ENCODE data around the gene HBG1.

The HBG1 gene

GRCh38 chr11:5241458-5241857, 8.2 kb downstream of the HBG1 start:
- no peak for TF ChIP-seq ZFP30 (CRISPR knock-in tag; IDR thresholded peaks at IDR 0.05)
- no peak for TF ChIP-seq GLIS3 (CRISPR knock-in tag; IDR thresholded peaks at IDR 0.05)
- TF ChIP-seq ESRRG (CRISPR knock-in tag; IDR thresholded peaks at IDR 0.05): no peak
- no peak for TF ChIP-seq ZFP3 (CRISPR knock-in tag; IDR thresholded peaks at IDR 0.05)
- TF ChIP-seq OSR1 (CRISPR knock-in tag; IDR thresholded peaks at IDR 0.05): no peak
- TF ChIP-seq CSDC2 (CRISPR knock-in tag; IDR thresholded peaks at IDR 0.05): no peak
- no peak for TF ChIP-seq ZNF70 (CRISPR knock-in tag; IDR thresholded peaks at IDR 0.05)
- TF ChIP-seq TCF4 (CRISPR knock-in tag; IDR thresholded peaks at IDR 0.05; ENCODE audit: borderline replicate concordance): no peak
- TF ChIP-seq CSRNP3 (CRISPR knock-in tag; IDR thresholded peaks at IDR 0.05): no peak
- TF ChIP-seq RARB (CRISPR knock-in tag; IDR thresholded peaks at IDR 0.05): no peak
- TF ChIP-seq PATZ1 (CRISPR knock-in tag; IDR thresholded peaks at IDR 0.05; ENCODE audit: borderline replicate concordance): no peak
- no peak for TF ChIP-seq ZNF565 (CRISPR knock-in tag; conservative IDR thresholded peaks at IDR 0.05; ENCODE audit: low read depth)
- no peak for TF ChIP-seq ISL1 (CRISPR knock-in tag; IDR thresholded peaks at IDR 0.05)
- TF ChIP-seq ZNF8 (CRISPR knock-in tag; IDR thresholded peaks at IDR 0.05): no peak
- TF ChIP-seq TSHZ2 (CRISPR knock-in tag; IDR thresholded peaks at IDR 0.05): no peak
- TF ChIP-seq SNAI2 (CRISPR knock-in tag; IDR thresholded peaks at IDR 0.05): no peak
- no peak for TF ChIP-seq BACH2 (CRISPR knock-in tag; IDR thresholded peaks at IDR 0.05; ENCODE audit: borderline replicate concordance)
- TF ChIP-seq ZC3H10 (CRISPR knock-in tag; IDR thresholded peaks at IDR 0.05): no peak
- ATAC-seq: no peak

- no peak for ATAC-seq
- TF ChIP-seq ZFP3 (CRISPR knock-in tag; IDR thresholded peaks at IDR 0.05) (no peak), ZNF70 (CRISPR knock-in tag; IDR thresholded peaks at IDR 0.05) (no peak), BACH2 (CRISPR knock-in tag; IDR thresholded peaks at IDR 0.05; ENCODE audit: borderline replicate concordance) (no peak), CSDC2 (CRISPR knock-in tag; IDR thresholded peaks at IDR 0.05) (no peak), ARNTL (CRISPR knock-in tag; IDR thresholded peaks at IDR 0.05; ENCODE audit: borderline replicate concordance, low read depth) (no peak), RARB (CRISPR knock-in tag; IDR thresholded peaks at IDR 0.05) (no peak), TSHZ2 (CRISPR knock-in tag; IDR thresholded peaks at IDR 0.05) (no peak), OSR1 (CRISPR knock-in tag; IDR thresholded peaks at IDR 0.05) (no peak)
These were observed 9.2 kb downstream of the HBG1 start for GRCh38 chr11:5240458-5240857.

- ATAC-seq: no peak
- TF ChIP-seq ZFP3 (CRISPR knock-in tag; IDR thresholded peaks at IDR 0.05) (no peak), ZNF70 (CRISPR knock-in tag; IDR thresholded peaks at IDR 0.05) (no peak), ZC3H10 (CRISPR knock-in tag; IDR thresholded peaks at IDR 0.05) (no peak), PATZ1 (CRISPR knock-in tag; IDR thresholded peaks at IDR 0.05; ENCODE audit: borderline replicate concordance) (no peak), GLIS3 (CRISPR knock-in tag; IDR thresholded peaks at IDR 0.05) (no peak), SNAI2 (CRISPR knock-in tag; IDR thresholded peaks at IDR 0.05) (no peak), ZNF565 (CRISPR knock-in tag; conservative IDR thresholded peaks at IDR 0.05; ENCODE audit: low read depth) (no peak), POU6F1 (CRISPR knock-in tag; IDR thresholded peaks at IDR 0.05; ENCODE audit: borderline replicate concordance, low read depth) (no peak), CSRNP3 (CRISPR knock-in tag; IDR thresholded peaks at IDR 0.05) (no peak), ARNTL (CRISPR knock-in tag; IDR thresholded peaks at IDR 0.05; ENCODE audit: borderline replicate concordance, low read depth) (no peak), PPARA (CRISPR knock-in tag; IDR thresholded peaks at IDR 0.05; ENCODE audit: borderline replicate concordance) (no peak)
These were observed 9.6 kb downstream of the HBG1 start for GRCh38 chr11:5240056-5240455.

Data from SK-N-SH treated with all-trans-retinoic acid at 6 μM for 48 hours (cell line).